HG02759 (cell line): ENCODE data around the gene FTH1.

Experiments
- ATAC-seq: cut with Tn5 transposase; IDR thresholded peaks from one replicate; pipeline ENCODE4 v1.9.1; 2021; ENCODE audit warnings: mild to moderate bottlenecking, moderate library complexity; ENCODE audit not compliant: unreplicated experiment

Gene FTH1

DNA sequence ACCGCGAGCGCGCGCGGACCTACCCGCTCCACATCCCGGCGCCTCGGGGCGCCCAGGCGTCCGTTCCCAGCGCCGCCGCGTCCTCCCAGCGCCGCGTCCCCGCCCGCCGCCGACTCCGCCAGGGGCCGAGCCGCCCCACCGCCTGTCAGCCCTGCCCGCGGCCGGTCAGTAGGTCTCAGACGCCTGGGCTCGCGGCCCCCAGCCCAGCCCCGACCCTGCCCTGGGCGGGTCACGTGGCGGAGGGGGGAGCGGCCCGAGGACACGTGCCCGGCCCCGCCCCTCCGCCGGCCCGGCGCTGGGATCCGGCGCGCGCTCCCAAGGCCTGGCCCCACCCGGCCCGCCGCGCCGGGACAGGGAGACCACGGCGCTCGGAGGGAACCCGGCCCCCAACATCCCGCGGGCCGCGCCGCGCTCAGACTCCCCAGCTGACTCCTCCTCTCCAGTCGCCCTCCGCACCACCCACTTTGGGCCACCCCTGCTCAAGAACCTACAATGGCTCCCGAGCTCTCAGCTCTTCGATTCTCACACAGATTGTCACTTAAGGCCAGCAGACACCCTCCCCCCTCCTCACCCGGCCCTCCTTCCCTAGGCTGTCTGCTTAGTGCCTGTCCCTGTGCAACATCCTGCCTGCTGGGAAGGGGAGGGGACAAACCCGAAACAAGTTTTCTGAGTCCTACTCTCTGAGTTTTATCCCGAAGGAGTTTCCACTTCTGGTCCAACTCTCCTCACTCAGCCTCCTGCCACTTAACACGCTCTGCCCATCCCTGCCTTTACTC is 49.9 kb downstream of the FTH1 start, which contains the start of gene RAB3IL1:
Gene RAB3IL1, minus strand, starts transcription at position 233 of the 776 bp plus-strand sequence. Its CDS starts 199 bp downstream, at position 34.
- no peak for ATAC-seq

DNA sequence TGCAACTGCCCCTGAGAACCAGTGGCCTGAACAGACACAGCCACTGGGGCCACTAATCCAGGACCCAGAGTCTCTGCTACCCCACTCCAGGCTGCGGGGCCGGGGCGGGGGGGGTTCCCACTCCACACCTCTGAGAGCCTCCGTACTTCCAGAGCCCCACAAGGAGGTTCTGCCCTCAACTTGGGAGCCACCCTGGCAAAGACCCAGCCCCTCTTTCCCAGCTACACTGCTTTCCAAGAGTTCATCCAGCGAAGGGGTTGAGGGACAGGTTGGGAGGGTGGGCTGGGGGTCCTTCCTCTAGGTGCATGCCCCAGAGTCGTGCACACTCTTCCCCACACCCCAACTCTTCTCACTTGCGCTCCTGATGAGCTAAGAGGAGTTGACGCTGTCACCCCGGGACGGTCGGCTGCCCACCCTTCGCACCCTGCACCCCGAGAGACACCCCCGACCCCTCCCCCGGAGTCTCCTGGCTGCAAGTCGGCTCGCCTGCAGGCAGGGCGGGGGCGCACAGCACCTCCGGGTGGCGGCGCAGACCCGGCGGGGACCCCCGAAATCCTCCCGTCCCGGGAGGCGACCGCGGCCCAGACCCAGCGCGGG is 50.6 kb downstream of the FTH1 start:
- no peak for ATAC-seq

DNA sequence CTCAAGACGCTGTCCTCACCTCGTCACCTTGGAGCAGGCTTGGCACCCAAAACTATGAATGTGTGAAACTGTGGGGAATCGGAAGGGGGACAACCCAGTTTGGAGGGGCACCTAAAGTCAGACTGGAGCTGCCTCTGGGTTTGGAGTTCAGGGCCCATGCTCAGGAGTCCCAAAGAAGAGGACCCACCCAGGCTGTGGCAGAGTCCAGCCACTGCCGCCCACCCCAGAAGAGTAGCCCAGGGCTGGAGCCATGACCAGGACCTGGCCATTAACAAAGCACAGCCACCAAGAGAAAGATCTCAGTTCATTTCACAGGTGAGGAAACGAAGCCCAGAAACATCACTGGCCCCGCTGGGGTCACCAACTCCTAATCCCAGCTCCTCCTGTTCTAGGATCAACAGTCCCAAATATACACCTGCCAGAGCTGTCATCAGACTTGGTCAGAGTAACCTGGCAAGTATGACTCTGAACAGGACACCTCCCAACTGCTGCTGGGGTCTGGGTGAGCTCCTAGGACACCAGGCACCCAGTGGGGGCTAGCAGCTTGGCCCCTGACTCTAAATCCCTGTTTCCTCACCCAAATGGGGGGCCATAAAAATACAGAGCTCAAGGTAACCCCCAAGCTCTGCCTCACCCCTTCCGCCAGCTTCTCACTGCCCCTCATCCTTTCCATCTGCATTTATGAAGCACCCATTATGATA is 52.8 kb downstream of the FTH1 start:
- ATAC-seq = no peak
